ENCODE results near the gene PIBF1.

PIBF1 gene

GRCh38 chr13:72849571-72849970 is 67.6 kb downstream of the PIBF1 start:
- no peak overlapping the region for H3K4me3 ChIP-seq (ENCODE audit: low read depth, low read length)
- TF ChIP-seq CTCF (IDR thresholded peaks at IDR 0.05; ENCODE audit: borderline replicate concordance, insufficient read depth, low read depth, low read length) = no peak

GRCh38 chr13:72850959-72851677 is 69.2 kb downstream of the PIBF1 start:
- H3K4me3 ChIP-seq (ENCODE audit: low read depth, low read length) = no peak overlapping the region
- no peak for TF ChIP-seq CTCF (IDR thresholded peaks at IDR 0.05; ENCODE audit: borderline replicate concordance, insufficient read depth, low read depth, low read length)

- TF ChIP-seq CTCF (IDR thresholded peaks at IDR 0.05; ENCODE audit: borderline replicate concordance, insufficient read depth, low read depth, low read length) = no peak
- H3K4me3 ChIP-seq (ENCODE audit: low read depth, low read length) = no peak overlapping the region
These were observed 69.7 kb downstream of the PIBF1 start for GRCh38 chr13:72851678-72852014.

GRCh38 chr13:72852207-72852606 is 70.3 kb downstream of the PIBF1 start:
- TF ChIP-seq CTCF (IDR thresholded peaks at IDR 0.05; ENCODE audit: borderline replicate concordance, insufficient read depth, low read depth, low read length) = no peak
- no peak overlapping the region for H3K4me3 ChIP-seq (ENCODE audit: low read depth, low read length)

- TF ChIP-seq CTCF (IDR thresholded peaks at IDR 0.05; ENCODE audit: borderline replicate concordance, insufficient read depth, low read depth, low read length) = no peak
- H3K4me3 ChIP-seq (ENCODE audit: low read depth, low read length) = no peak overlapping the region
These were observed 71.1 kb downstream of the PIBF1 start for GRCh38 chr13:72853000-72853399.

GRCh38 chr13:72864142-72865011 is 82.4 kb downstream of the PIBF1 start:
- no peak overlapping the region for H3K4me3 ChIP-seq (ENCODE audit: low read depth, low read length)
- TF ChIP-seq CTCF (IDR thresholded peaks at IDR 0.05; ENCODE audit: borderline replicate concordance, insufficient read depth, low read depth, low read length) = no peak

GRCh38 chr13:72868229-72868628 is 86.3 kb downstream of the PIBF1 start:
- no peak overlapping the region for H3K4me3 ChIP-seq (ENCODE audit: low read depth, low read length)
- TF ChIP-seq CTCF (IDR thresholded peaks at IDR 0.05; ENCODE audit: borderline replicate concordance, insufficient read depth, low read depth, low read length) = no peak

Data from GM12875 (cell line).